ENCODE data around the gene MACROD1. TPM values are rescaled to one million over a fixed set of nuclear protein-coding genes. Genes with fewer than 3 reads are reported as not detected.

MACROD1 gene
- total and polyA plus RNA-seq, 7 donors = 147 to 281 (median 180) TPM

- H3K4me3 ChIP-seq = no peak overlapping the region
- TF ChIP-seq CTCF (IDR thresholded peaks at IDR 0.05) = no peak
- H3K36me3 ChIP-seq (ENCODE audit: insufficient read depth in 1 of 2, low read depth in 1 of 2) = no peaks in the 10 kb centered on the region
- no peaks in the 10 kb centered on the region for H3K9me3 ChIP-seq
- no peak overlapping the region for H3K27ac ChIP-seq
- peaks cover 7% of the 10 kb centered on the region for H3K4me1 ChIP-seq
- no peaks in the 10 kb centered on the region for H3K27me3 ChIP-seq (ENCODE audit: insufficient read depth in 3 of 3, low read length in 2 of 3)
- intact Hi-C loops (cut with DNase I) = no loop called here
- DNase-seq = no peak
- no peak for ATAC-seq
- 56 to 76% (median 68%) methylated on average over 11 to 22 of the region's 22 CpGs for WGBS, 3 donors
Measured at GRCh38 chr11:64028398-64029115, 137.4 kb downstream of the MACROD1 start.

GRCh38 chr11:64027651-64028397, 138.1 kb downstream of the MACROD1 start:
- H3K36me3 ChIP-seq (ENCODE audit: insufficient read depth in 1 of 2, low read depth in 1 of 2) = no peaks in the 10 kb centered on the region
- H3K9me3 ChIP-seq = no peaks in the 10 kb centered on the region
- H3K4me3 ChIP-seq = no peak overlapping the region
- H3K4me1 ChIP-seq = peaks cover 12% of the 10 kb centered on the region
- intact Hi-C loops (cut with DNase I) = no loop called here
- ATAC-seq (no peak), DNase-seq (no peak)
- WGBS, 3 donors = 63 to 74% (median 70%) methylated on average over 15 to 20 of the region's 20 CpGs
- no peak overlapping the region for H3K27ac ChIP-seq
- H3K27me3 ChIP-seq (ENCODE audit: insufficient read depth in 3 of 3, low read length in 2 of 3) = no peaks in the 10 kb centered on the region
- TF ChIP-seq CTCF (IDR thresholded peaks at IDR 0.05) = no peak

- H3K27ac ChIP-seq = no peak overlapping the region
- no peaks in the 10 kb centered on the region for H3K36me3 ChIP-seq (ENCODE audit: insufficient read depth in 1 of 2, low read depth in 1 of 2)
- H3K9me3 ChIP-seq = no peaks in the 10 kb centered on the region
- ATAC-seq = no peak
- no peak overlapping the region for H3K4me3 ChIP-seq
- H3K4me1 ChIP-seq = peaks cover 12% of the 10 kb centered on the region
- TF ChIP-seq CTCF (IDR thresholded peaks at IDR 0.05) = no peak
- no peaks in the 10 kb centered on the region for H3K27me3 ChIP-seq (ENCODE audit: insufficient read depth in 3 of 3, low read length in 2 of 3)
- no peak for DNase-seq
- WGBS, 3 donors = 80 to 90% (median 88%) methylated on average over 7 of the region's 7 CpGs
- intact Hi-C loops (cut with DNase I) = no loop called here
Measured at GRCh38 chr11:64026575-64027205, 139.2 kb downstream of the MACROD1 start.

- intact Hi-C loops (cut with DNase I) = no loop called here
- ATAC-seq (no peak), DNase-seq (no peak)
- Histone ChIP-seq H3K9me3 (no peaks in the 10 kb centered on the region), H3K36me3 (ENCODE audit: insufficient read depth in 1 of 2, low read depth in 1 of 2) (no peaks in the 10 kb centered on the region), H3K27ac (no peak overlapping the region), H3K27me3 (ENCODE audit: insufficient read depth in 3 of 3, low read length in 2 of 3) (no peaks in the 10 kb centered on the region), H3K4me3 (no peak overlapping the region), H3K4me1 (peaks cover 12% of the 10 kb centered on the region)
- WGBS, 3 donors = 74 to 87% (median 76%) methylated on average over 4 of the region's 4 CpGs
- no peak for TF ChIP-seq CTCF (IDR thresholded peaks at IDR 0.05)
Measured at GRCh38 chr11:64025205-64025604, 140.7 kb downstream of the MACROD1 start.

Data from psoas muscle (tissue), 8 donors.